Measurements from ENCODE around the gene FMN1.

DNA sequence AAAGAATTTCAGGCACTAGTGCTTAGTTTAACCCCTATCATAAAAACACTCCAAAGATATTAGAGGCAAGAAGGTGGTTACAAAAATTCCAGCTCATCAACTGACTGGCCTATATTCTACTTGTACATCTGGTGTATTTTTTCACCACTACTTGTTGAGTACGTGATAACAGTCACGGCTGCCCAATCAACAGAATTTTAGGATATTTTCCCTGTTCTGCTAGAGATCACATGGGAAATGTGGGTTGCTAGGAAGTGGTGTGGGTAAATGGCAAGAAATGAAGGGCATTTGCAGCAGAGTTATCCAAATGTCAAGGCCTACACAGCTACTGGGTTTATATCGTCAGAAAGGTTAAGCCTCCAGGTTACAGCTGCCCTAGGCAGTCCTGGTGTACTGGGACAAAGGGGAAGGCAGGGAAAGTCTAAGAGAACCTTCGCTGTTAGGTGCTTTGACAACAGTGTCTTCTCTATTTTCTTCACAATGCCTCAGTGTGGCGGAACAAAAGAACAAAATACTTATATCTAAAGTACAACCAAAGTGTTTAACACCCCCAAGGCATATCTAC lies 81.9 kb downstream of the FMN1 start:
- TF ChIP-seq, protein P1, sequence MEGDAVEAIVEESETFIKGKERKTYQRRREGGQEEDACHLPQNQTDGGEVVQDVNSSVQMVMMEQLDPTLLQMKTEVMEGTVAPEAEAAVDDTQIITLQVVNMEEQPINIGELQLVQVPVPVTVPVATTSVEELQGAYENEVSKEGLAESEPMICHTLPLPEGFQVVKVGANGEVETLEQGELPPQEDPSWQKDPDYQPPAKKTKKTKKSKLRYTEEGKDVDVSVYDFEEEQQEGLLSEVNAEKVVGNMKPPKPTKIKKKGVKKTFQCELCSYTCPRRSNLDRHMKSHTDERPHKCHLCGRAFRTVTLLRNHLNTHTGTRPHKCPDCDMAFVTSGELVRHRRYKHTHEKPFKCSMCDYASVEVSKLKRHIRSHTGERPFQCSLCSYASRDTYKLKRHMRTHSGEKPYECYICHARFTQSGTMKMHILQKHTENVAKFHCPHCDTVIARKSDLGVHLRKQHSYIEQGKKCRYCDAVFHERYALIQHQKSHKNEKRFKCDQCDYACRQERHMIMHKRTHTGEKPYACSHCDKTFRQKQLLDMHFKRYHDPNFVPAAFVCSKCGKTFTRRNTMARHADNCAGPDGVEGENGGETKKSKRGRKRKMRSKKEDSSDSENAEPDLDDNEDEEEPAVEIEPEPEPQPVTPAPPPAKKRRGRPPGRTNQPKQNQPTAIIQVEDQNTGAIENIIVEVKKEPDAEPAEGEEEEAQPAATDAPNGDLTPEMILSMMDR (conservative IDR thresholded peaks at IDR 0.05; ENCODE audit: low read depth, low read length), result no peak
- no peak for TF ChIP-seq EZH2 (IDR thresholded peaks at IDR 0.05; ENCODE audit: borderline replicate concordance, low read depth, low read length, poor library complexity, severe bottlenecking)

All from A673 (cell line).